ENCODE results near the gene FBXL17.

Gene FBXL17

DNA sequence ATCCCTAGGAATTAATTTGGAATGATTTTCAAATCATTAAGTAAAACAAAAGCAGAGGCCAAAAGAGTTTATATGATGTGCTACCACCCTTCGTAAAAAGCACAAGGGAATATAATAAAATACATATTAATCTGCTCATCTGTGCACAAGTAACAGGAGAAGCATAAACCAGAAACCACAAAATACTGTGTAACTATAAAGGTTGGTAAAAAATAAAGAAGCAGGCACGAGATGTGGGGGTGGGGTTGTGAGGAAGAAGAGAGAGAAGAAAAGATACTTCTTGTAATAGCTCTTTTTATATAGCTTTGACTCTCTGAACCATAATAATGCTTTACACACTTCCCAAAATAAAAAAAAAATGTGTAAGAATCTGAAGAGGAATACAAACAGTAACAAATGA is 496.3 kb downstream of the FBXL17 start:
- Histone ChIP-seq H3K36me3 (ENCODE audit: insufficient read depth, low read length) (no peaks in the 10 kb centered on the region), H3K9ac (ENCODE audit: low read depth, low read length) (no peak overlapping the region), H3K27ac (ENCODE audit: low read length) (no peak overlapping the region), H2AFZ (ENCODE audit: low read depth, low read length) (no peak overlapping the region), H3K79me2 (ENCODE audit: insufficient read depth, low read length) (no peaks in the 10 kb centered on the region), H3K27me3 (ENCODE audit: insufficient read depth, low read length, poor library complexity) (no peaks in the 10 kb centered on the region), H4K20me1 (ENCODE audit: insufficient read depth, low read length) (no peaks in the 10 kb centered on the region), H3K4me2 (ENCODE audit: insufficient read depth, low read length) (no peak overlapping the region), H3K9me3 (ENCODE audit: insufficient read depth, low read length, severe bottlenecking) (no peaks in the 10 kb centered on the region), H3K4me1 (ENCODE audit: insufficient read depth, low read length) (peaks cover 14% of the 10 kb centered on the region), H3K4me3 (ENCODE audit: low read depth in 1 of 2, low read length in 2 of 2) (no peak overlapping the region)
- DNase-seq = peak; percentile 28
- peak; percentile 71 for ATAC-seq (ENCODE audit: insufficient read depth, low read depth)
- TF ChIP-seq, protein P1, sequence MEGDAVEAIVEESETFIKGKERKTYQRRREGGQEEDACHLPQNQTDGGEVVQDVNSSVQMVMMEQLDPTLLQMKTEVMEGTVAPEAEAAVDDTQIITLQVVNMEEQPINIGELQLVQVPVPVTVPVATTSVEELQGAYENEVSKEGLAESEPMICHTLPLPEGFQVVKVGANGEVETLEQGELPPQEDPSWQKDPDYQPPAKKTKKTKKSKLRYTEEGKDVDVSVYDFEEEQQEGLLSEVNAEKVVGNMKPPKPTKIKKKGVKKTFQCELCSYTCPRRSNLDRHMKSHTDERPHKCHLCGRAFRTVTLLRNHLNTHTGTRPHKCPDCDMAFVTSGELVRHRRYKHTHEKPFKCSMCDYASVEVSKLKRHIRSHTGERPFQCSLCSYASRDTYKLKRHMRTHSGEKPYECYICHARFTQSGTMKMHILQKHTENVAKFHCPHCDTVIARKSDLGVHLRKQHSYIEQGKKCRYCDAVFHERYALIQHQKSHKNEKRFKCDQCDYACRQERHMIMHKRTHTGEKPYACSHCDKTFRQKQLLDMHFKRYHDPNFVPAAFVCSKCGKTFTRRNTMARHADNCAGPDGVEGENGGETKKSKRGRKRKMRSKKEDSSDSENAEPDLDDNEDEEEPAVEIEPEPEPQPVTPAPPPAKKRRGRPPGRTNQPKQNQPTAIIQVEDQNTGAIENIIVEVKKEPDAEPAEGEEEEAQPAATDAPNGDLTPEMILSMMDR (IDR thresholded peaks at IDR 0.05; ENCODE audit: borderline replicate concordance, extremely low read depth, low read length, poor library complexity, severe bottlenecking) = no peak
- TF ChIP-seq EZH2 (IDR thresholded peaks at IDR 0.05; ENCODE audit: borderline replicate concordance, low read depth, low read length, severe bottlenecking) = no peak

DNA sequence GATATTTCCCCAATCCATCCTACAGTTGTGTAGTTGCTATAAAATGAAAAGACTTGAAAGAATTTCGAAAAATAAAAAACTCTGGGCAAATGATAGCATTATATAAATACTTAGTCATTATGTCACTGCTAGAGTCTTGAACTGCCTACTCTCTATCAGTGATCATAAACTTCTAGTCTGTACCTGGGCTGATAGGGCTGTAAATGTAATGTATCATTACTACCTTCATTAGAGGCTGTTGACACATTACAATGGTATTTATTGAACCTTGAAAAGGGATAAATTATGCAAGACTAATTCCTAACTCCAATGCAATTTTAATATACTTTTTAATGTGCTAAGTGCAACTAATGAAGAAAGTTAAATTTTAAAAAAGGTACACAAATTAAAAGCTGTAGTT is 497.0 kb downstream of the FBXL17 start:
- H4K20me1 ChIP-seq (ENCODE audit: insufficient read depth, low read length) = no peaks in the 10 kb centered on the region
- no peaks in the 10 kb centered on the region for H3K27me3 ChIP-seq (ENCODE audit: insufficient read depth, low read length, poor library complexity)
- no peak overlapping the region for H3K9ac ChIP-seq (ENCODE audit: low read depth, low read length)
- TF ChIP-seq, protein P1 (IDR thresholded peaks at IDR 0.05; ENCODE audit: borderline replicate concordance, extremely low read depth, low read length, poor library complexity, severe bottlenecking) = no peak
- TF ChIP-seq EZH2 (IDR thresholded peaks at IDR 0.05; ENCODE audit: borderline replicate concordance, low read depth, low read length, severe bottlenecking) = no peak
- H3K27ac ChIP-seq (ENCODE audit: low read length) = no peak overlapping the region
- no peak overlapping the region for H3K4me3 ChIP-seq (ENCODE audit: low read depth in 1 of 2, low read length in 2 of 2)
- no peaks in the 10 kb centered on the region for H3K9me3 ChIP-seq (ENCODE audit: insufficient read depth, low read length, severe bottlenecking)
- no peaks in the 10 kb centered on the region for H3K36me3 ChIP-seq (ENCODE audit: insufficient read depth, low read length)
- no peak for ATAC-seq (ENCODE audit: insufficient read depth, low read depth)
- peaks cover 14% of the 10 kb centered on the region for H3K4me1 ChIP-seq (ENCODE audit: insufficient read depth, low read length)
- no peak for DNase-seq
- no peak overlapping the region for H3K4me2 ChIP-seq (ENCODE audit: insufficient read depth, low read length)
- H3K79me2 ChIP-seq (ENCODE audit: insufficient read depth, low read length) = no peaks in the 10 kb centered on the region
- H2AFZ ChIP-seq (ENCODE audit: low read depth, low read length) = no peak overlapping the region

DNA sequence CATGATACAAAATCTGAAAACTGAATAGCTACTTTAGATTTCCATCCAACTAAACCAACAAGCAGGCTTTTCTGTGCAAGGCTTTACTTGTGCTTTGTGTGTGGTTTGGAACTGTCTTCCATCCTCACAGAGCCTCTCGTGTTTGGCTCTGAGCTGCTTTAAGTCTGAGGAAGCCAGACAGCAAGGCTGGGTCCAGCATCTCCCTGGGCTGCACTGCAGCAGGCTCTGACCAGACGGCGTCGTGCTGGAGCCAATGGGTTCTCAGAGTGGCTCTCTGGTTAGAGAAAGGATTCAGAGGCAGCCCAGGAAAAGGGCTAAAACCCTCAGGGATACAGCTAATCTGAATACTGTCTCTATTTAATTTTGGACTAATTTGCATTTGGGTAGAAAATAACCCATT is 503.2 kb downstream of the FBXL17 start:
- TF ChIP-seq, protein P1 (IDR thresholded peaks at IDR 0.05; ENCODE audit: borderline replicate concordance, extremely low read depth, low read length, poor library complexity, severe bottlenecking) = no peak
- TF ChIP-seq EZH2 (IDR thresholded peaks at IDR 0.05; ENCODE audit: borderline replicate concordance, low read depth, low read length, severe bottlenecking) = no peak
- peaks cover 6% of the 10 kb centered on the region; the same call in 1 of the 2 replicates for H3K4me1 ChIP-seq (ENCODE audit: insufficient read depth, low read length)
- no peak for ATAC-seq (ENCODE audit: insufficient read depth, low read depth)

DNA sequence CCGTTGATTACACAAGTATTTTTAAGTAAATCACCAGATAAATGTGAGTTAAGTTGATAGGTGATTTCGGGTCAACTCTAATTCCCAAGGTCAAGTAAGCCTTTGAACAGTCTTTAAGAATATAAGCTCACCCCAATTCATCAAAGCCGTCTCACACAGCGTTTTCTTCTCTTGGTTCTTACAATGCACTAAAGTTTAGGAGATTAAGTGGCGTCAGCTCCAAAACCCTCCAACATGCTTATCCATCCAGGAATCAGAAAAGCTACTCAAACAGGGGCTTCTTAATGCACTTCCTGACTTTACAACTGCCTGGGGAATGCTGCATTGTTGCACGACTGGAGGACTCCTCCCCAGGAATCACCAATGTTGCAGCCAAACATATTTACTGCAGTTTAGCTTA is 505.0 kb downstream of the FBXL17 start:
- no peak overlapping the region for H3K9ac ChIP-seq (ENCODE audit: low read depth, low read length)
- H3K9me3 ChIP-seq (ENCODE audit: insufficient read depth, low read length, severe bottlenecking) = no peaks in the 10 kb centered on the region
- no peak overlapping the region for H2AFZ ChIP-seq (ENCODE audit: low read depth, low read length)
- no peaks in the 10 kb centered on the region for H3K27me3 ChIP-seq (ENCODE audit: insufficient read depth, low read length, poor library complexity)
- ATAC-seq (ENCODE audit: insufficient read depth, low read depth) = no peak
- no peak overlapping the region for H3K4me2 ChIP-seq (ENCODE audit: insufficient read depth, low read length)
- no peaks in the 10 kb centered on the region for H3K79me2 ChIP-seq (ENCODE audit: insufficient read depth, low read length)
- DNase-seq = no peak
- no peak for TF ChIP-seq EZH2 (IDR thresholded peaks at IDR 0.05; ENCODE audit: borderline replicate concordance, low read depth, low read length, severe bottlenecking)
- TF ChIP-seq, protein P1 (IDR thresholded peaks at IDR 0.05; ENCODE audit: borderline replicate concordance, extremely low read depth, low read length, poor library complexity, severe bottlenecking) = no peak
- no peaks in the 10 kb centered on the region for H4K20me1 ChIP-seq (ENCODE audit: insufficient read depth, low read length)
- no peak overlapping the region for H3K4me3 ChIP-seq (ENCODE audit: low read depth in 1 of 2, low read length in 2 of 2)
- H3K4me1 ChIP-seq (ENCODE audit: insufficient read depth, low read length) = peaks cover 6% of the 10 kb centered on the region; the same call in 1 of the 2 replicates
- no peak overlapping the region for H3K27ac ChIP-seq (ENCODE audit: low read length)
- H3K36me3 ChIP-seq (ENCODE audit: insufficient read depth, low read length) = no peaks in the 10 kb centered on the region; the same call in 1 of the 2 replicates

More for the DNA sequence above, 503.2 kb downstream of the FBXL17 start:
- Histone ChIP-seq H3K4me2 (ENCODE audit: insufficient read depth, low read length) (no peak overlapping the region), H3K9me3 (ENCODE audit: insufficient read depth, low read length, severe bottlenecking) (no peaks in the 10 kb centered on the region), H2AFZ (ENCODE audit: low read depth, low read length) (no peak overlapping the region), H4K20me1 (ENCODE audit: insufficient read depth, low read length) (no peaks in the 10 kb centered on the region), H3K27me3 (ENCODE audit: insufficient read depth, low read length, poor library complexity) (no peaks in the 10 kb centered on the region), H3K79me2 (ENCODE audit: insufficient read depth, low read length) (no peaks in the 10 kb centered on the region), H3K4me3 (ENCODE audit: low read depth in 1 of 2, low read length in 2 of 2) (no peak overlapping the region), H3K27ac (ENCODE audit: low read length) (no peak overlapping the region), H3K36me3 (ENCODE audit: insufficient read depth, low read length) (no peaks in the 10 kb centered on the region; the same call in 1 of the 2 replicates), H3K9ac (ENCODE audit: low read depth, low read length) (no peak overlapping the region)
- no peak for DNase-seq

Measured in DND-41 (cell line).